HG02763 (cell line): ENCODE measurements around the gene NDE1.
"Not testable (repeated sequence)": the region's sequence is repeated elsewhere in the genome, so short reads cannot be mapped to it uniquely, and the experiment has no call there.

ENCODE experiments used
- ATAC-seq: cut with Tn5 transposase; IDR thresholded peaks from one replicate; pipeline ENCODE4 v1.9.1; 2021; ENCODE audit warnings: mild to moderate bottlenecking, moderate library complexity; ENCODE audit not compliant: unreplicated experiment

NDE1 gene

DNA sequence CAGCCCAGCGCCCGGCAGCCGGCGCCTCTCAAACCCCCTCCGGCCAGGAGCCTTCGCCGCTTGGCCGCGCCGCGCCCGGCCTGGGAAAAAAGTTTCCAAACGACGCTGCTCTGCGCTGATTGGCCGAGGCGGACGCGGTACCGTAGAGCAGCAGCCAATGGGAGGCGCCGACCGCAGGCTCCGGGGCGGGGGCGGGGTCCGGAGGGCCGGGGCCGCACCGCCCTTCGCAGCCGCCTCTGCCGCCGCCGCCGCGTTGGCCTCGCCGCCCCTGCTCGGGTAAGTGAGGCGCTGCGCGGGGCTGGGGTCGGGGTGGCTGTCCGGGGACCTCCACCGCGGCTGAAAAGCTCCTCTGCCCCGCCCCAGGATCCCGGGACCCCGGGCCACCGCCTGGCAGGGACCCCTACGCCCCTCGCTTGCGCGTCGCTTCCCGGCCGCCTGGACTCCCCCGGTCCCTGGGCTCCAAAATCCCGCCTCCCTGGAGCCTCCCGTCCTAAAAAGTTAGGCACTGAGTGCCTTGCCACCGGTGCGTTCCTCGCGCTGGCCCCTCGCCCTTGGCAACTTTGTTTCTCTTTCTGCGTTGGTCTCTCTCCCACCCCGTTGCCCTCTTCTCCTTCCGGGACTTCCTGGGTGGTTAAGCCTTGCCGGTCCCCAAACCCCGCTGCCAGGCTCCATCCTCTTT, at the start of gene NDE1:
NDE1 (plus strand) TSS at position 227 of the 679 bp plus-strand sequence. CDS start 14,534 bp downstream, outside the sequence.
- ATAC-seq = peak; percentile 77

DNA sequence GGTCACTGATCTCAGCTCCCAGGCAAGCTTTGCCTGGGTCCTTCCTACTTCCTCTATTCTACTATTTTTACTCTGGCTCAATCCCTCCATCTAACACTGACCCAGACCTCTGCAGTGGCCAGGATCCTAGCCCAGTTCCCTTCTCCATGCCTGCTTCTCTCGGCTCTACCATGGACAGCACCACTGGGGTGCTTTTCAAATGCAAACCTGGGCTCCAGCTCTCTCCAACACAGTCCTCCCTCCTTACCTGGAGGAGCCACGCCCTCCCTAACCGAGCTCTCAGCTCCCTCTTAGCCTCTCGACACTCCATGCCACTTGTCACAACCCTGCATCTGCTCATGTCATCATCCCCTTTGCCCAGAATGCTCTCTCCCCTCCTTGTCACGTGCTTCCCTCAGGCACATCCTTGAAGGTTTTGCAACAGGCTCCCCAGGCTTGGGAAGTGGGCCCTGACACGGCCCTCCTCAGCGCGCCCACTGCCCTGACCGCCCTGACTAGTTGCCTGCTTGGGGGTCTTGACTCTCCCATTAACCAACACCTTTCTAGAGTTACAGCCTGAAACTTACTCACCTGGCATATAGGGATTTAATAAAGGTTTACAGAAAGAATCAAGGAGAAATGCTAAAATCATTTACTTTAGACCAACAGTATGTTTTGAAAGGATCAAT, 48.7 kb upstream of the NDE1 start:
- ATAC-seq = no peak

- ATAC-seq = no peak
Measured at GRCh38 chr16:15602285-15603044, 47.6 kb upstream of the NDE1 start.

GRCh38 chr16:15604460-15605440, 45.3 kb upstream of the NDE1 start:
- no peak for ATAC-seq

- no peak for ATAC-seq
Measured at GRCh38 chr16:15605839-15606517, 44.1 kb upstream of the NDE1 start.

DNA sequence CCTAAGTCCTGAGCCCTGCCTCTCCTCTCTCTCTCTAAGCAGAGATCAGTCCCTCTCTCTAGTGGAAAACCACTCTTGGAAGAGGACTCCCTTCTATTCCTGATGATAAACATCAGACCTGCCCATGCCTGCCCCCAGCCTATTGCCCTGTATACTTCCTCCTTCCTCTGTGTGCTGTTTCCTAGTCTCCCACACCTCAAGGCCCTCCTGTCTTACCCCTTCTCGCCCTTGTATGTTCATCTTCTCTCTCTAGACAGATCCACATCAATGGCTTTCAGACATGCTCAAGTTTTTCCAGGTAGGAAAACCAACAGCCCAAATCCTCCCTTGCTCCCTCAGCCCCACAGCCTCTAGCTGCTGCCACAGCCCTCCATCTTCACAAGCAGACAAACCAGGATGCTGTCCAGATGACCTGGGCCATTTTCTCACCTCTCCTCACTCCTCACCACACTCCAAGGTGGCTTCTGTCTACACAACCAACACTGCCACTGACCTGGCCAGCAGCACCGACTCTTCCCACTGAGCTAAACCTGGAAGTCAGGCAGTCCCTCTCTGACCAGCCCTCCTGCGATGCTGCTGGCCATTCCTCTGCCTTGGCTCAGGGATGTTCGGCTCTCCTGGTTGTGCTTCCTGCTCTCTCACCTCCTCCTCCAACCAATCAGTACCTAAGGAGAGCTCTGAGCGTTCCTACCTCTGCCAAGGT, 43.4 kb upstream of the NDE1 start:
- no peak for ATAC-seq

GRCh38 chr16:15607221-15607699, 42.8 kb upstream of the NDE1 start:
- ATAC-seq = not testable (repeated sequence)

GRCh38 chr16:15607700-15608396, 42.2 kb upstream of the NDE1 start:
- no peak for ATAC-seq

GRCh38 chr16:15608398-15609285, 41.4 kb upstream of the NDE1 start:
- ATAC-seq = no peak

DNA sequence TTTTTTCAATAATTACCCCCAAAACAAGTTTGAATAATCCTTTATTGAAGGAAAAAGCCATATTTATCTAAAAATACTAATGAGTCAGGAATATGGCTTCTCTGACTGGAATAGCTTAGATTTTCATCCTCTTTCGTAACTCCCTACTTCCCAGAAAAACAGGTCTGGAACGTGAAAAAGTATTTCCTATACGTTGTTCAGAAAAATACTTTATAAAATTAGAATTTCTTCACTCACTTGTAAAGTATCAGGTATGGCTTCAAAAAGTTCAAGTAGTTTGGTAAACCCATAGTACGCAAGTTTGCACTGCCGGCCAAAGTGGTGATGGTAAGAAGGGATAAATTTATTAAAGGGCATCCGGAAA, 40.8 kb upstream of the NDE1 start:
- no peak for ATAC-seq

DNA sequence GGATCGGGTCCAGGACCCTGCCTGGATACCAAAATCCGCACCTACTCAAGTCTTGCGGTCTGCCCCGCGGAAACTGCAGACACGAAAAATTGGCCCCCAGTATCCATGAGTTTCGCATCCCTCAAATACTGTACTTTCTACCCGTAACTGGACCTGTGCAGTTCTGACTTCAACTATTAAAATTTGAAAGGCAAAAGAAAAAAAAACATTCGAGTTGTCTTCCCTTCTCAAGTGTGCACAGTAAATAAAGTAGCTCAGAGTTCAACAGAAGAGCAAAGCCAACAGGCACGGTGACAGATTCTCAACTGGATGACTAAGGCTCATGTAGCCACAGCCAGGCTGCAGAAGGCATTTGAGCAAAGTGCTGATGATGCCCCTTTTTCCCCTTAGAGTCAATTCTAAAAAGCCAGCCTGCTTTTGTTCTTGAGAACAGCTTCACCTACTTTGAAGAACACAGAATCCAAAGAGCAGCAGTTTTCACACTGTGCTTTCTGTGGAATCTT, 39.6 kb upstream of the NDE1 start:
- no peak for ATAC-seq

GRCh38 chr16:15611610-15612009, 38.4 kb upstream of the NDE1 start:
- no peak for ATAC-seq

DNA sequence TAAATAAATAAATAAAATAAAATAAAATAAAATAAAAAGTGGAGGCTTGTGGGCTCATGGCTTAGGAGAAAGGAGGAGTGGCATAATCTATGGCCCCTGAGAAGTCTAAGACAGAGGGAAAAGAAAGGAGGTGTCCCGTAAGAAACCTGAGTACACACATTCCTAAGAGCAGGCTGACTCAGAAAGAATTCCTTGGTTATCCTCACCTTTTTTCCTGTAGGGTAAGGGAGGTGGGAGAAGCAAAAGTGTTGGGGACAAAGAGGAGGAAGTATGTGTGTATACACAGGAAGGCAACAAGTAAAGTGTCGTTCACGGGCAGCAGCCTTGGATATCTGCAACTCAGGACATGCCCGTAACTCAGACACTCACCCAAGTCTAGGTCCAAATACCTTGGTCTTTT, 36.4 kb upstream of the NDE1 start:
- no peak for ATAC-seq

DNA sequence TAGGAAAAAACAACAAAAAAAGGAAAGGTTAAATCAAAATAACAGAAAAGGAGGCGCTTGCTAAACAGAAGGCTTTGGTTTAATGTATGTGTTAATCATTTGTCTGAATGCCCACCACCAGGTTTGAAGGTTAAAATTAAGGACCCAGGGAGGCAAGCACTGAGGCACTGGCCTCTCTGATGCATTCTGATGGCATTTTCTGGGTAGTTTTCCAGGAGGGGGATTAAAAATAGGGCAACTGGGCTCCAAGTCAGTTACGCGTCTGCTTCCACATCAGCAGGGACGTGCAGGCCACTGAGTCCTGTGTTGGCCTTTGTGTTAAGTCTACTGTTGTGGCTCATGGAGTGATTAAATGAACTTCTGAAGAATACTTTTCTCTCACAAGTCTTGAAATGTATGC, 34.0 kb upstream of the NDE1 start:
- ATAC-seq = no peak

GRCh38 chr16:15616475-15617165, 33.4 kb upstream of the NDE1 start:
- ATAC-seq = no peak

DNA sequence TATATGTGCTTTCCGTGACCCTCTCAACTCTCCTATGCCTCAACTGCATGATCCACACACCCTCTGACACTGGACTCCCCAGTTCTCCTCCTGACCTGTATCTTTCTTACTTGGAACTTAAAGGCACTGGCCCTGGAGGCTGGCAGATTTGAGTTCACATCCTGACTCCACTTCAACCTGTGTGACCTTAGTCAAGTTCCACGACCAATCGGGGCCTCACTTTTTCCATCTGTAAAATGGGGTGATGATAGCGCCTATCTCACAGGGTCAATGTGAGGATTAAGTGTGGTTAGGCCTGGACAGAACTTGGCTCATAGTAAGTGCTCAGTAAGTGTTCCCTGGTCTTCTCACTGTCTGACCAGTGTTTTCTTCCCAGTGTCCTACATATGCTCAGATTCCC, 32.1 kb upstream of the NDE1 start:
- ATAC-seq = no peak

DNA sequence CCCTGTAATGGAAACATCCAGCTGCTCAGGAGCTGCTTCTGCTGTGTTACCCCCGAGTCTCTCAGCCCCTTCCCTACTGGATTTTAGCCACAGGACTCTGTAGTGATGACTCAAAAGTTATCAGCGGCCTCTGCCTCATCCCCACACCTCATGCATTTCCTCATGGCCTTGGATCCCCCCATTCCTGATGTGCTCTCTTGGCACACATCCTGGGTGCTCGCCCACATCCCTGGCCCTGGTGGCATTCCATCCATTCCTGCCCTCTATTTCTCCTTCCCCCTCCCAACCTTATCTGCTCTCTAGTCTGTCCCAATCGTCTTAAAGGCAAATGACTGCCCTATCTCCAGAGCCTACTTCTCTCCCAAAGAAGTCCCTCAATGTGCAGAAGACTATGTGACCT, 31.7 kb upstream of the NDE1 start:
- no peak for ATAC-seq
